Measurements from ENCODE around the gene DLX3.

DLX3 gene

GRCh38 chr17:49992191-49992932, 2.7 kb downstream of the DLX3 start:
- DNase-seq (ENCODE audit: low spot score) = no peak

- no peak for DNase-seq (ENCODE audit: low spot score)
Observed at GRCh38 chr17:49991409-49991808, 3.6 kb downstream of the DLX3 start.

DNA sequence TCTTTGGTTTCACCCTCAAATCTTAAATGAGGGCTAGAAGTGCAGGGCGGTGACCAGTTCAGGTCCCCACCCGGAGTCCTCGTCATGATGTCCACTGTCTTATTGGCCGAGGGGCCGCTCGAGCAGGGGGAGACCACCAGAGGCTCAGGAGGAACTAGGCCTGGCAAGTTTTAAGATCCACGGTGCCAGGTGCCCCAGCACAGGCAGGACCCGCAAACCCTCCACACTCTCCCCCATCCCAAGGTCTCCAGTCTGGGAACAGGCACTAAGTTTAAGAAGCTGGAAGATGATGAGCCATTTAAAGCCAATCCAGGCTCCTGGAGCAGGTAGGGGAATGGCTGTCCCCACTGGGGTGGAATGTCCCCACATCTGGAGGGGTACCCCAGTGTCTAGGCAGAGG, 4.1 kb downstream of the DLX3 start:
- no peak for DNase-seq (ENCODE audit: low spot score)

- no peak for DNase-seq (ENCODE audit: low spot score)
Observed at GRCh38 chr17:49990331-49990730, 4.7 kb downstream of the DLX3 start.

DNA sequence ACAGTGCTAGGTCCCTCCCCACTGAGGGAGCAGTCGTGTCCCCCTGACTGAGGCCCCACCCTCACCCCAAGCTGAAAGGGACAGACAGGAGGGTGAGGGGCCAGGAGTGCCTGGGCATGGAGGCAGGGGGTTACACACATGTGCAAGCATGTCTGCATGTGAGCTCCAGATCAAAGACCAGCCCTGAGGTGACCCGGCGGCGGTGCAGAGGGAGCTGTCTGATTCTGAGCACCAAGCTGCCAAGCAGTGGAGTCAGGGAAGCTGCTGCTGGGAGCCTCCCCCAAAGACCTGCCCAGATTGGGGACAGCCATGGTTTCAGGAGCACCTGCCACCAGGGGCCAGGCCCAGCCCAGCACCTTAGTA, 5.5 kb downstream of the DLX3 start:
- no peak for DNase-seq (ENCODE audit: low spot score)

- no peak for DNase-seq (ENCODE audit: low spot score)
Observed at GRCh38 chr17:49987681-49988441, 7.2 kb downstream of the DLX3 start.

- DNase-seq (ENCODE audit: low spot score) = no peak
Observed at GRCh38 chr17:49987290-49987585, 7.8 kb downstream of the DLX3 start.

DNA sequence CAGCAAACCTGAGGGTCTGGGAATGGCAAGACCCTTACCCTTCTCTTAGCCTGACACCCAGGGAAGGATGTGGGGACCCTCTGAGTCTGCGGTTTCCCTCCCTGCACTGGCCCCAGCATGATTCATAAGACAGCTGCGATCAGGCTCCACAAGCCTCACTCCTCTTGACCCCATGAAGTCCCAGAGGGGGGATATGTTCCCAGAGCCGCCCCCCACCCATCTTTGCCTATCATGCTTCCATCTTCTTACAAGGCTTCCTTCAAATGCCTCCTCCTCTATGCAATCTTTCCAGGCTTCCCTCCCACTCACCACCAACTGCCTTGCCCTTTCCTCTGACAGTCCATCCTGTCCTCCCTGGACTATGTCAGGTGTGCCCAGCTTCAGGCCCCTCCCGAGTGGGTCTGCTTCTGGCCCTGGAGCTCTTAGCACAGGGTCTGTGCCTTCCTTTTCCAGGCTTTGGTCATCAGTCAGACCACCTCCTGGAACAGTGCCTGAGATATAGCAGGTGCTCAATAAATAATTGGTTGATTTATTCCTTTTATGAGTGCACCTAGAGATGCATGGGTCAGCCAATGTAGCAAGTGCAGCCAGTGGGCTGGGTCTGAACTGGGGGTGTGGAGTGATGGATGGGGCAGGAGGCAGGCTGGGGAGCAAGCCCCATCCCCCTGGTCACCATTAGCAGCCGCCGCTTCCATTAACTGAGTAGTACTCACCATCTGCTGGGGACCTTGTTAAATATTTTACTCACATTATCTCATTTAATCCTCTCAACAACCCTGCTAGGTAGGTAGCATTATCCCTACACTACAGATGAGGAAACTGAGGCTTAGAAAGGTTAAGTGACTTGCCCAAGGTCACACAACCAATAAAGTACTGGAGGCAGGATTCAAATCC, 8.4 kb downstream of the DLX3 start:
- DNase-seq (ENCODE audit: low spot score) = no peak

DNA sequence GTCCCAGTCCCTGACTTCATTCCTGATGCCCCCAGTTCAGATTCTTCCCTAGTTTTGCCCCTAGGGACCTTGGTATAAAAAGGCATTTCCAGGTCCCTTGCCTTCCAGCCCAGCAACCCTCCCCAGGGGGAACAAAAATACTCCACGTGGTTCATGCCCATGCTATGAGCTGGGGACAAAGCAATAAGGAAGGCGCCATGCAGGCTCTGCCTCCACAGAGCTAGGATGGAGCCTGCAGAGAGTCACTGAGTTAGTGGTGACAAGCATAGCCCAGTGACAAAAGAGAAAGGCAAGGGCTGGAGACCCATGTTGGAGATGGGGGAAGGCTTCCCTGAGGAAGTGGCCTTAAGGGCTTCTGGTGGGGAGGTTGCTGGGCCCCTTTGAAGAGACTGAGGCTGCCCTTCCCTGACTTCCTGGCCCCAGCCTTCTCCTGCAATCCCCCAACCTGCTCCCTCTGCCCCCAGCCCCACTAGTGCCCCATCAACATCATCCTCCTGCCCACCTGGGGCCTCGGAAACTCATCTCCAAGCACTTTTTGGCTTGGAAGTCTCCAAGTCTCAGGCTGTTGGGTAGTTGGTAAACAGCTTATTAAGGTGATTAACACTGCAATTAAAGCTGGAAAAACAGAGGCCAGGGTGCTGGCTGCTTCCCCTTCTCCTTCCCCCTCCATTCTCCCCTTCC, 9.6 kb downstream of the DLX3 start:
- no peak for DNase-seq (ENCODE audit: low spot score)

GRCh38 chr17:49984776-49985175, 10.2 kb downstream of the DLX3 start:
- no peak for DNase-seq (ENCODE audit: low spot score)

DNA sequence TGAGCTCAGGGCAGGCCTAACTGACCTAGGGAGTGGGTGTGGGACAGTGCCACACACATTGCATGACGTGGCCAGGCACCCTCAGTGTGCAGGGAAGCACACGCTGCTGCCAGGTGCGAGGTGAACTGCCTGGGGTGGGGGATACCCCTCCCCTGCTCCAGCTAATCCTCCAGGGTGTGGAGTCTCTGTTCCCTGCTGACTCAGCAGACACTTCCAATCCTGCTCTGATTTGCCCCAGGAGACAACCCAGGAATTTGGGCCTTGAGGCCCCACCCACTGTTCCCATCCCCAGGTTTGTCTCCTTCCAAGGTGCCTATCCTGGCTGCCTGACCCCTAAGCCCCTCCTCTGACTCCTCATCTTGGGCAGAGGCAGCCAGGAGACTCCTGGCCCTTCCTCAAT, 10.7 kb downstream of the DLX3 start:
- DNase-seq (ENCODE audit: low spot score) = no peak

DNA sequence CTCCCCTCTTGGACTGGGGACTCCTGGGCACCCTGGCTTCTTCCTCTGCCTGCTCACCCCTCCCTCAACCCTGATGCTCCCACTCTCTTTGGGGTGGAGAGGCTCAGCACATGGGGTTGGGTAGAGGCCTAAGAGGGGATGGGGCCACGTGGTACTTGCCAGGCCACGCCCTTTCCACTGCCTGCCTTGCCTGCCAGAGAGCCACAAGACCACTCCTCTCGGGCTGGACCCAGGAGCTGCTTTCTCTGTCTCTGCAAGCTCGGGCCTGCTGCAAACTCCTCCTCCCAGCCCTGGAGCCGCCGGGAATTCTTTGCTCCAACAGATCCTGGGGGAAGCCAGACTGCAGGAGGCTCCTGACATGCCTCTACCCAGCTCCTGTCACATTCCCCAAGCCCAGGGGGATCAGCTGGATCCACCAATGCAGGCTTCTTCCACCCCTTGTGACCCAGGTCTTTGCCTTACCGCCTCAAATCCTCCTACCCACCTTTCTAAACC, 14.3 kb downstream of the DLX3 start:
- DNase-seq (ENCODE audit: low spot score) = no peak

- DNase-seq (ENCODE audit: low spot score) = no peak
Observed at GRCh38 chr17:49979748-49980479, 15.1 kb downstream of the DLX3 start.

- DNase-seq (ENCODE audit: low spot score) = no peak
Observed at GRCh38 chr17:49978501-49978900, 16.5 kb downstream of the DLX3 start.

DNA sequence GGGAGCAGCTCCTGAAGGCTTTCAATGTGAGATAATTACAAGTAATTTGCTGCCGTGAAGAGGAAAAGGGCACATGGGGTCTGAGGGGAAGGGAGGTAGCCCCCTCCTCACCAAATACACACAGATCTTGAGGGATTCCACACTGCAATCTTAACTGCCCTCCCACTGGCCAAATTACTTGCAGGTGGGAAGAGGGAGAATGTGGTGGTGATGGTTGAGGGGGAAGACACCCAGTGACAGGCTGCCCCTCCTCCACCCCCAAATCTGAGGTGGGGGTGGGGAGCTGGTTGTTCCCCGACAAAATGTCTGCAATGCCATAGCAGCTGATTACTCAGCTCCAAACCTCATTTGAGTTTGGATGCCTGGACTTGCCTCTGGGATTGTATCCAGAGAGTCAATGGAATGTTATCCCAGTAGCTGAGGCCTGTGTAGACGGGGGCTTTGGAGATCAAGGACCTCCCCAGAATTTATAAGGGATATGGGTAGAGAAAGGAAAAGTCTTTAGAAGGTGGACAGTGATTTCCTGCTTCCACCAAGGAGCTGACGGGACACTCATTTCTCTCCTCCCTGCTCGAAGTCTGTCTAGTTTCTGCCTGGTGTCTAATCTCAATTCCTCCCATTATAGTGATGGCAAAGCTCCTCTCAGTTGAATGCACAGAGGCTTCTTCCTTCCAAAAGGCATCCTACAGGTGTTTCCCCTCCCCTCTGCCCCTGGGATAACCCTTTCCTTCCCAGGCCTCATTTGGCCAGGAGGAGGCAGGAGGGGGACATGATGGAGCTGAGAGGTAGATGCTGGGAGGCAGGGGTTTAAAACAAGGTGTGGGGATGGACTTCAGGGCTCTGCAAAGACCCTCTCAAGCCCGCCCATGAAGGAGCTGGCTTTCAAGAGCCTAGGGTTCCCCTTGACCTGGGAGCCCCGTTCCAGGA, 17.3 kb downstream of the DLX3 start:
- DNase-seq (ENCODE audit: low spot score) = no peak

DNA sequence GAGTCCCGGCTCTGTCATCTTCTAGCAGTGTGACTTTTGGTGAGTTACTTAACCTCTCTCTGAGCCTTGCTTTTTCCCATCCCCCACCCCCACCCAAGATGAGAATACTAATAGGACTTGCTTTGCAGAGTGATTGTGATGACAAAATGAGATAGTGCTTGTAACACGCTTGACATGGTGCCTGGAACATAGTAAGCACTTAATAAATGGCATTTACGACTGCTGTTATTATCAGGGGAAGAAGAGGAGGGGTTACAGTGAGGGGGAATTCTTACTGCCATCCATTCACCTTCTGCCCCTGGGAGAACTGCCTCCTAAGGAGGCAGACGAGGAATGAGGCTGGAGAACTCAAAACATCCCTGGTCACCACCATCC, 18.2 kb downstream of the DLX3 start:
- no peak for DNase-seq (ENCODE audit: low spot score)

DNA sequence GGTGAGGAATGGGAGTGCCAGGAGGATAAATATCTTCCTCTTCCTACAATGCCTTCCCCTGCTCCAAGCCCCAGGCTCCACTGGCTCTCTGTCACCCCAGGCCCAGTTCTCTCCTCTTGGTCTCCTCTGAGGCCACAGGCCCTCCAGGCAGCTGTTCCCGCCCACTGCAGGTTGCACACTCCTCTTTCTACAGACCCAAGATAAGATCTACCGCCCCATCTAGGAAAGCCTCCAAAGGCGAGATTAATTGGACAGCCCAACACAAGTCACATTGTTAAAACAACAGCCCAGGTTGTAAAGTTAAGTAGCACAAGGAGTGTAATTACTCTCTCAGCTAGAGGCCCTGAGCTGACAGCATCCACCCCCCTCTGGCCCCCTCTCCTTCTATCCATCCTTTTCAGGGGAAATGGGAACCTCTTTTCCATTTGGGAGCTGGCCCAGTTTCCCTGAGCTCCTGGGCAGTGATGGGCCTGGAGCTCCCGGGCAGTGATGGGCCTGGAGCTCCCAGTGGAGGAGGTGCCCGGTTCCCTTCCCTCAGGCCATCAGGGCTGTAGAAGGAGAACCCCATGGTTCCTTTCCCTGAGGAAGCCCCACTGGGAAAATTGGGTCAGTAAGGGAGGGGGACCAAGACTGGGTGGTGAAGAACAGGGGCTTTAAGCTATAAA, 18.7 kb downstream of the DLX3 start:
- DNase-seq (ENCODE audit: low spot score) = no peak

DNA sequence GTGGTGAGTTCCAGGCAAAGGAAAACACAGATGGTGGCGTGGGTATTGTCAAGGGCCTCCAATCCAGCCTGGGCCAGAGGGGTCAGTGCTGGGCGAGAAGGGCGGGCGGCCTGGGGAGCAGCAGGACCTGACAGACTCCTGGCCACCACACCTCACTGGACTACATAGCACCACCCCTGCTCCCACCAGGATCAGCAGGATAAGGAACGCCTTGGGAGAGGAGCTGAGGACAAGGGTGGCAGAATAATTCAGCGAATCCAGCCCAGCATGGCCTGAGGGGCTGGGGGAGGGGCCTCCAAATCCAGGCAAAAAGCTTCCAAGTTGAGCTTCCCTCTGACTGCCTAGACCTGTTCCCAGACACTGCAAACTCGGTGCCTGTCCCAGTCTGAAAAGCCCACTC, 19.5 kb downstream of the DLX3 start:
- DNase-seq (ENCODE audit: low spot score) = no peak

- DNase-seq (ENCODE audit: low spot score) = no peak
Observed at GRCh38 chr17:49973271-49973615, 21.8 kb downstream of the DLX3 start.
